HEK293 (cell line): ENCODE results near the gene PIK3C2B.

Experiments
- CTCF ChIA-PET: fragments of 350-600 bp; formaldehyde crosslinking; extraction: SDS; loops from one replicate; lab custom pipeline; 2021; ENCODE audit warnings: antibody characterized with exemption; lab: Yijun Ruan, JAX
- POLR2A ChIA-PET: fragments of 300-600 bp; formaldehyde crosslinking; extraction: SDS; loops from one replicate; lab custom pipeline; 2020; ENCODE audit warnings: antibody characterized with exemption, inconsistent platforms; lab: Yijun Ruan, JAX
- H3K27ac ChIP-seq: fragments of 200-500 bp; sonication (Bioruptor generic); 2 replicates; pipeline ENCODE4 v1.5.1; 2014; ENCODE audit warnings: low read depth, low read length, control low read depth, inconsistent platforms; ENCODE audit errors: extremely low read depth
- H3K36me3 ChIP-seq, 2 experiments: fragments of 200-500 bp in 1 of 2; sonication (Bioruptor generic) in 1 of 2; 1 replicate in 1 of 2; 2 replicates in 1 of 2; pipeline ENCODE4 v1.5.1; 2014 to 2017; ENCODE audit warnings: inconsistent platforms in 2 of 2, low read length in 2 of 2; ENCODE audit not compliant: control insufficient read depth in 2 of 2, insufficient read depth in 1 of 2
- H3K4me1 ChIP-seq: fragments of 200-500 bp; sonication (Bioruptor generic); 2 replicates; pipeline ENCODE4 v1.5.1; 2014; ENCODE audit warnings: mild to moderate bottlenecking, low read length, inconsistent platforms; ENCODE audit not compliant: control insufficient read depth, insufficient read depth
- H3K4me3 ChIP-seq: 2 replicates; pipeline ENCODE4 v1.5.1; 2011; ENCODE audit warnings: low read depth, mild to moderate bottlenecking, control low read depth, low read length, moderate library complexity
- H3K9me3 ChIP-seq: fragments of 200-500 bp; sonication (Bioruptor generic); 2 replicates; pipeline ENCODE4 v1.5.1; 2014; ENCODE audit warnings: low read depth, low read length, inconsistent platforms; ENCODE audit not compliant: control insufficient read depth, insufficient read depth
- KLF7 ChIP-seq: fragments of 450-650 bp; formaldehyde crosslinking; IDR thresholded peaks from 2 replicates; pipeline ENCODE4 v1.5.1; 2016; ENCODE audit warnings: missing biosample characterization, missing genetic modification characterization, borderline replicate concordance
- OVOL3 ChIP-seq: fragments of 450-650 bp; formaldehyde crosslinking; IDR thresholded peaks from 2 replicates; pipeline ENCODE4 v1.5.1; 2016; ENCODE audit warnings: missing biosample characterization, missing genetic modification characterization
- PRDM1 ChIP-seq: fragments of 450-650 bp; formaldehyde crosslinking; IDR thresholded peaks from 2 replicates; pipeline ENCODE4; 2016; ENCODE audit warnings: missing biosample characterization, missing genetic modification characterization
- SP7 ChIP-seq: fragments of 450-650 bp; formaldehyde crosslinking; IDR thresholded peaks from 2 replicates; pipeline ENCODE4 v1.5.1; 2016; ENCODE audit warnings: missing biosample characterization, missing genetic modification characterization
- ZBTB44 ChIP-seq: fragments of 450-650 bp; IDR thresholded peaks from 2 replicates; pipeline ENCODE4 v1.5.1; 2018; ENCODE audit warnings: missing biosample characterization, mild to moderate bottlenecking, missing genetic modification characterization
- ZBTB49 ChIP-seq: fragments of 450-650 bp; formaldehyde crosslinking; IDR thresholded peaks from 2 replicates; pipeline ENCODE4 v1.5.1; 2016; ENCODE audit warnings: missing biosample characterization, missing genetic modification characterization, low read depth
- ZFP37 ChIP-seq: fragments of 450-650 bp; formaldehyde crosslinking; IDR thresholded peaks from 2 replicates; pipeline ENCODE4 v1.5.1; 2016; ENCODE audit warnings: missing biosample characterization, missing genetic modification characterization
- ZIC2 ChIP-seq: fragments of 450-650 bp; formaldehyde crosslinking; IDR thresholded peaks from 2 replicates; pipeline ENCODE4 v1.5.1; 2016; ENCODE audit warnings: missing biosample characterization, missing genetic modification characterization
- ZNF558 ChIP-seq: fragments of 450-650 bp; formaldehyde crosslinking; IDR thresholded peaks from 2 replicates; pipeline ENCODE4 v1.5.1; 2016; ENCODE audit warnings: missing biosample characterization, missing genetic modification characterization
- ZNF585B ChIP-seq: fragments of 450-650 bp; formaldehyde crosslinking; IDR thresholded peaks from 2 replicates; pipeline ENCODE4 v1.5.1; 2016; ENCODE audit warnings: missing biosample characterization, missing genetic modification characterization
- ZNF596 ChIP-seq: fragments of 450-650 bp; IDR thresholded peaks from 2 replicates; pipeline ENCODE4 v1.5.0; 2018; ENCODE audit warnings: missing biosample characterization, mild to moderate bottlenecking, missing genetic modification characterization, moderate library complexity
- ZNF707 ChIP-seq: fragments of 450-650 bp; formaldehyde crosslinking; IDR thresholded peaks from 2 replicates; pipeline ENCODE4 v1.5.1; 2016; ENCODE audit warnings: missing biosample characterization, missing genetic modification characterization
- ZNF776 ChIP-seq: fragments of 450-650 bp; formaldehyde crosslinking; IDR thresholded peaks from 2 replicates; pipeline ENCODE4 v1.5.0; 2017; ENCODE audit warnings: missing biosample characterization, missing genetic modification characterization, borderline replicate concordance
- TF ChIP-seq, protein P1 (sequence below): fragments of 450-650 bp; formaldehyde crosslinking; IDR thresholded peaks from 2 replicates; pipeline ENCODE4 v1.5.1; 2016; ENCODE audit warnings: missing biosample characterization, missing genetic modification characterization
- TF ChIP-seq, protein P2 (sequence below): fragments of 450-650 bp; formaldehyde crosslinking; IDR thresholded peaks from 2 replicates; pipeline ENCODE4 v1.5.1; 2017; ENCODE audit warnings: missing biosample characterization, missing genetic modification characterization
- TF ChIP-seq, protein P3 (sequence below): fragments of 450-650 bp; formaldehyde crosslinking; IDR thresholded peaks from 2 replicates; pipeline ENCODE4 v1.5.1; 2016; ENCODE audit warnings: missing biosample characterization, missing genetic modification characterization
- TF ChIP-seq, protein P4 (sequence below): fragments of 450-650 bp; IDR thresholded peaks from 2 replicates; pipeline ENCODE4 v1.5.1; 2018; ENCODE audit warnings: missing biosample characterization, missing genetic modification characterization

PIK3C2B gene

GRCh38 chr1:204468206-204468605 is 26.4 kb downstream of the PIK3C2B start:
- CTCF ChIA-PET = interaction anchor here (1.0 kb wide), 1 partner anchor 10 kb away, joined by 3 read pairs; no protein-coding TSS in a partner anchor
- no peak overlapping the region for H3K27ac ChIP-seq
- POLR2A ChIA-PET = no interaction called here
- H3K9me3 ChIP-seq = no peaks in the 10 kb centered on the region
- TF ChIP-seq SP7 (tag by site-specific recombination) (no peak), ZNF585B (tag by site-specific recombination) (no peak), ZNF776 (no peak)
- TF ChIP-seq, protein P1, sequence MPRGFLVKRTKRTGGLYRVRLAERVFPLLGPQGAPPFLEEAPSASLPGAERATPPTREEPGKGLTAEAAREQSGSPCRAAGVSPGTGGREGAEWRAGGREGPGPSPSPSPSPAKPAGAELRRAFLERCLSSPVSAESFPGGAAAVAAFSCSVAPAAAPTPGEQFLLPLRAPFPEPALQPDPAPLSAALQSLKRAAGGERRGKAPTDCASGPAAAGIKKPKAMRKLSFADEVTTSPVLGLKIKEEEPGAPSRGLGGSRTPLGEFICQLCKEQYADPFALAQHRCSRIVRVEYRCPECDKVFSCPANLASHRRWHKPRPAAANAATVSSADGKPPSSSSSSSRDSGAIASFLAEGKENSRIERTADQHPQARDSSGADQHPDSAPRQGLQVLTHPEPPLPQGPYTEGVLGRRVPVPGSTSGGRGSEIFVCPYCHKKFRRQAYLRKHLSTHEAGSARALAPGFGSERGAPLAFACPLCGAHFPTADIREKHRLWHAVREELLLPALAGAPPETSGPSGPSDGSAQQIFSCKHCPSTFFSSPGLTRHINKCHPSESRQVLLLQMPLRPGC (tag by site-specific recombination) = no peak
- H3K36me3 ChIP-seq = no peaks in the 10 kb centered on the region
- H3K4me1 ChIP-seq = no peaks in the 10 kb centered on the region
- no peak overlapping the region for H3K4me3 ChIP-seq

GRCh38 chr1:204466416-204467405 is 27.9 kb downstream of the PIK3C2B start:
- H3K36me3 ChIP-seq = no peaks in the 10 kb centered on the region
- CTCF ChIA-PET = interaction anchor here (0.5 to 1.2 kb wide), 4 partner anchors 10 to 70 kb away, joined by 3 to 6 read pairs (median 4); no protein-coding TSS in a partner anchor
- H3K27ac ChIP-seq = no peak overlapping the region
- no peaks in the 10 kb centered on the region for H3K4me1 ChIP-seq
- no peak overlapping the region for H3K4me3 ChIP-seq
- POLR2A ChIA-PET = no interaction called here
- no peaks in the 10 kb centered on the region for H3K9me3 ChIP-seq
- no peak for TF ChIP-seq ZNF596 (tag by site-specific recombination)
- no peak for TF ChIP-seq OVOL3 (tag by site-specific recombination)
- 0 out of 2 replicates have a peak, but pooled peaks have one; percentile 14 for TF ChIP-seq ZIC2 (tag by site-specific recombination)
- peak; percentile 31; the same call in 1 of the 2 replicates for TF ChIP-seq PRDM1 (tag by site-specific recombination)
- TF ChIP-seq, all 188 proteins: peak for 2

- Histone ChIP-seq H3K36me3 (no peaks in the 10 kb centered on the region), H3K4me1 (no peaks in the 10 kb centered on the region), H3K4me3 (no peak overlapping the region), H3K9me3 (no peaks in the 10 kb centered on the region), H3K27ac (no peak overlapping the region)
- ChIA-PET CTCF (interaction anchor here (0.5 to 1.2 kb wide), 4 partner anchors 19 to 77 kb away, joined by 3 to 4 read pairs (median 3); no protein-coding TSS in a partner anchor), POLR2A (no interaction called here)
- TF ChIP-seq, protein P2, sequence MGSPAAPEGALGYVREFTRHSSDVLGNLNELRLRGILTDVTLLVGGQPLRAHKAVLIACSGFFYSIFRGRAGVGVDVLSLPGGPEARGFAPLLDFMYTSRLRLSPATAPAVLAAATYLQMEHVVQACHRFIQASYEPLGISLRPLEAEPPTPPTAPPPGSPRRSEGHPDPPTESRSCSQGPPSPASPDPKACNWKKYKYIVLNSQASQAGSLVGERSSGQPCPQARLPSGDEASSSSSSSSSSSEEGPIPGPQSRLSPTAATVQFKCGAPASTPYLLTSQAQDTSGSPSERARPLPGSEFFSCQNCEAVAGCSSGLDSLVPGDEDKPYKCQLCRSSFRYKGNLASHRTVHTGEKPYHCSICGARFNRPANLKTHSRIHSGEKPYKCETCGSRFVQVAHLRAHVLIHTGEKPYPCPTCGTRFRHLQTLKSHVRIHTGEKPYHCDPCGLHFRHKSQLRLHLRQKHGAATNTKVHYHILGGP = no peak
- TF ChIP-seq ZNF558 (tag by site-specific recombination) (no peak), ZBTB49 (tag by site-specific recombination) (no peak), ZBTB44 (no peak), KLF7 (tag by site-specific recombination) (no peak), ZFP37 (tag by site-specific recombination) (no peak), ZNF707 (no peak)
- TF ChIP-seq, protein P3, sequence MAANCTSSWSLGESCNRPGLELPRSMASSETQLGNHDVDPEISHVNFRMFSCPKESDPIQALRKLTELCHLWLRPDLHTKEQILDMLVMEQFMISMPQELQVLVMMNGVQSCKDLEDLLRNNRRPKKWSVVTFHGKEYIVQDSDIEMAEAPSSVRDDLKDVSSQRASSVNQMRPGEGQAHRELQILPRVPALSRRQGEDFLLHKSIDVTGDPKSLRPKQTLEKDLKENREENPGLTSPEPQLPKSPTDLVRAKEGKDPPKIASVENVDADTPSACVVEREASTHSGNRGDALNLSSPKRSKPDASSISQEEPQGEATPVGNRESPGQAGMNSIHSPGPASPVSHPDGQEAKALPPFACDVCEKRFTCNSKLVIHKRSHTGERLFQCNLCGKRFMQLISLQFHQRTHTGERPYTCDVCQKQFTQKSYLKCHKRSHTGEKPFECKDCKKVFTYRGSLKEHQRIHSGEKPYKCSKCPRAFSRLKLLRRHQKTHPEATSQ (tag by site-specific recombination) = no peak
- TF ChIP-seq, protein P4, sequence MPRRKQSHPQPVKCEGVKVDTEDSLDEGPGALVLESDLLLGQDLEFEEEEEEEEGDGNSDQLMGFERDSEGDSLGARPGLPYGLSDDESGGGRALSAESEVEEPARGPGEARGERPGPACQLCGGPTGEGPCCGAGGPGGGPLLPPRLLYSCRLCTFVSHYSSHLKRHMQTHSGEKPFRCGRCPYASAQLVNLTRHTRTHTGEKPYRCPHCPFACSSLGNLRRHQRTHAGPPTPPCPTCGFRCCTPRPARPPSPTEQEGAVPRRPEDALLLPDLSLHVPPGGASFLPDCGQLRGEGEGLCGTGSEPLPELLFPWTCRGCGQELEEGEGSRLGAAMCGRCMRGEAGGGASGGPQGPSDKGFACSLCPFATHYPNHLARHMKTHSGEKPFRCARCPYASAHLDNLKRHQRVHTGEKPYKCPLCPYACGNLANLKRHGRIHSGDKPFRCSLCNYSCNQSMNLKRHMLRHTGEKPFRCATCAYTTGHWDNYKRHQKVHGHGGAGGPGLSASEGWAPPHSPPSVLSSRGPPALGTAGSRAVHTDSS (tag by site-specific recombination) = no peak
Measured at GRCh38 chr1:204465546-204466415, 28.8 kb downstream of the PIK3C2B start.
